Activated naive CD4-positive, alpha-beta T cell treated with anti-CD3 and anti-CD28 coated beads, Interleukin-2, amount 10 ng/mL, durations not matched to agents 7 days and 5 days (primary cell): ENCODE data around the gene FER1L5.

Source experiments
- CTCF ChIA-PET: fragments of 350-600 bp; sonication (Branson Sonifier 250); formaldehyde crosslinking; loops from one replicate; lab custom pipeline; 2021; ENCODE audit warnings: antibody characterized with exemption; lab: Charles Lee
- DNase-seq: peaks from one replicate; pipeline ENCODE4 v3.0.0-alpha.2; 2020
- H3K27ac Mint-ChIP-seq: one replicate; pipeline ENCODE4 v1.8.0; 2021; ENCODE audit warnings: mild to moderate bottlenecking, moderate library complexity, mixed read lengths
- H3K27me3 Mint-ChIP-seq: one replicate; pipeline ENCODE4 v1.8.0; 2021; ENCODE audit warnings: mild to moderate bottlenecking, mixed read lengths
- H3K36me3 Mint-ChIP-seq: one replicate; pipeline ENCODE4 v1.8.0; 2021; ENCODE audit warnings: mixed read lengths
- H3K4me1 Mint-ChIP-seq: one replicate; pipeline ENCODE4 v1.8.0; 2021; ENCODE audit warnings: mixed read lengths
- H3K4me3 Mint-ChIP-seq: one replicate; pipeline ENCODE4 v1.8.0; 2021; ENCODE audit warnings: mild to moderate bottlenecking, moderate library complexity, mixed read lengths
- H3K9me3 Mint-ChIP-seq: one replicate; pipeline ENCODE4 v1.8.0; 2021; ENCODE audit warnings: mixed read lengths

FER1L5 gene

GRCh38 chr2:96710985-96711384 lies 68.4 kb downstream of the FER1L5 start:
- H3K27me3 Mint-ChIP-seq = no peaks in the 10 kb centered on the region
- H3K9me3 Mint-ChIP-seq = no peaks in the 10 kb centered on the region
- peaks cover 34% of the 10 kb centered on the region for H3K36me3 Mint-ChIP-seq
- no peak overlapping the region for H3K4me3 Mint-ChIP-seq
- H3K4me1 Mint-ChIP-seq = no peaks in the 10 kb centered on the region
- no peak overlapping the region for H3K27ac Mint-ChIP-seq
- DNase-seq = no peak
- CTCF ChIA-PET = interaction anchor here (1.3 kb wide), 1 partner anchor 51 kb away, joined by 4 read pairs; no protein-coding TSS in a partner anchor

- CTCF ChIA-PET = no interaction called here
- Mint-ChIP-seq H3K27me3 (no peaks in the 10 kb centered on the region), H3K4me3 (no peak overlapping the region), H3K4me1 (no peaks in the 10 kb centered on the region), H3K27ac (no peak overlapping the region), H3K36me3 (peaks cover 7% of the 10 kb centered on the region), H3K9me3 (no peaks in the 10 kb centered on the region)
- no peak for DNase-seq
These were observed 73.1 kb downstream of the FER1L5 start for GRCh38 chr2:96715658-96716057.

GRCh38 chr2:96716388-96716787 lies 73.8 kb downstream of the FER1L5 start:
- H3K4me1 Mint-ChIP-seq = no peaks in the 10 kb centered on the region
- CTCF ChIA-PET = no interaction called here
- no peak for DNase-seq
- no peaks in the 10 kb centered on the region for H3K27me3 Mint-ChIP-seq
- H3K9me3 Mint-ChIP-seq = no peaks in the 10 kb centered on the region
- H3K36me3 Mint-ChIP-seq = peaks cover 2% of the 10 kb centered on the region
- no peak overlapping the region for H3K4me3 Mint-ChIP-seq
- H3K27ac Mint-ChIP-seq = no peak overlapping the region

GRCh38 chr2:96726131-96726530 lies 83.6 kb downstream of the FER1L5 start:
- Mint-ChIP-seq H3K27me3 (no peaks in the 10 kb centered on the region), H3K9me3 (no peaks in the 10 kb centered on the region), H3K27ac (no peak overlapping the region), H3K4me1 (no peaks in the 10 kb centered on the region), H3K4me3 (no peak overlapping the region), H3K36me3 (peaks cover 20% of the 10 kb centered on the region)
- no peak for DNase-seq
- CTCF ChIA-PET = no interaction called here

GRCh38 chr2:96727431-96727830 lies 84.9 kb downstream of the FER1L5 start:
- H3K9me3 Mint-ChIP-seq = no peaks in the 10 kb centered on the region
- DNase-seq = no peak
- no peaks in the 10 kb centered on the region for H3K4me1 Mint-ChIP-seq
- CTCF ChIA-PET = no interaction called here
- H3K27me3 Mint-ChIP-seq = no peaks in the 10 kb centered on the region
- no peak overlapping the region for H3K4me3 Mint-ChIP-seq
- no peak overlapping the region for H3K27ac Mint-ChIP-seq
- peaks cover 22% of the 10 kb centered on the region for H3K36me3 Mint-ChIP-seq

- CTCF ChIA-PET = no interaction called here
- no peaks in the 10 kb centered on the region for H3K4me1 Mint-ChIP-seq
- H3K27me3 Mint-ChIP-seq = no peaks in the 10 kb centered on the region
- no peak for DNase-seq
- H3K4me3 Mint-ChIP-seq = no peak overlapping the region
- no peak overlapping the region for H3K27ac Mint-ChIP-seq
- H3K36me3 Mint-ChIP-seq = peaks cover 30% of the 10 kb centered on the region
- no peaks in the 10 kb centered on the region for H3K9me3 Mint-ChIP-seq
These were observed 87.2 kb downstream of the FER1L5 start for GRCh38 chr2:96729748-96730147.

- CTCF ChIA-PET = no interaction called here
- Mint-ChIP-seq H3K4me3 (no peak overlapping the region), H3K9me3 (no peaks in the 10 kb centered on the region), H3K36me3 (peaks cover 31% of the 10 kb centered on the region), H3K27me3 (no peaks in the 10 kb centered on the region), H3K27ac (no peak overlapping the region), H3K4me1 (no peaks in the 10 kb centered on the region)
- no peak for DNase-seq
These were observed 87.6 kb downstream of the FER1L5 start for GRCh38 chr2:96730212-96730611.

- Mint-ChIP-seq H3K9me3 (no peaks in the 10 kb centered on the region), H3K27me3 (no peaks in the 10 kb centered on the region), H3K4me1 (peaks cover 14% of the 10 kb centered on the region), H3K4me3 (no peak overlapping the region), H3K27ac (no peak overlapping the region), H3K36me3 (peaks cover 22% of the 10 kb centered on the region)
- CTCF ChIA-PET = no interaction called here
- DNase-seq = no peak
These were observed 91.4 kb downstream of the FER1L5 start for GRCh38 chr2:96733931-96734330.

- DNase-seq = no peak
- peaks cover 25% of the 10 kb centered on the region for H3K4me1 Mint-ChIP-seq
- H3K4me3 Mint-ChIP-seq = no peak overlapping the region
- peaks cover 24% of the 10 kb centered on the region for H3K36me3 Mint-ChIP-seq
- no peaks in the 10 kb centered on the region for H3K9me3 Mint-ChIP-seq
- no peak overlapping the region for H3K27ac Mint-ChIP-seq
- H3K27me3 Mint-ChIP-seq = no peaks in the 10 kb centered on the region
- CTCF ChIA-PET = interaction anchor here (0.9 kb wide), 1 partner anchor 26 kb away, joined by 5 read pairs; no protein-coding TSS in a partner anchor
These were observed 92.5 kb downstream of the FER1L5 start for GRCh38 chr2:96734880-96735583.

GRCh38 chr2:96737251-96737650 lies 94.7 kb downstream of the FER1L5 start:
- no peak for DNase-seq
- Mint-ChIP-seq H3K36me3 (peaks cover 19% of the 10 kb centered on the region), H3K4me1 (peaks cover 39% of the 10 kb centered on the region), H3K27ac (no peak overlapping the region), H3K27me3 (no peaks in the 10 kb centered on the region), H3K4me3 (no peak overlapping the region), H3K9me3 (no peaks in the 10 kb centered on the region)
- CTCF ChIA-PET = no interaction called here

- Mint-ChIP-seq H3K4me1 (peaks cover 42% of the 10 kb centered on the region), H3K27ac (peak overlapping the region; percentile 35), H3K36me3 (peaks cover 18% of the 10 kb centered on the region), H3K9me3 (no peaks in the 10 kb centered on the region), H3K4me3 (peak overlapping the region; percentile 14), H3K27me3 (no peaks in the 10 kb centered on the region)
- no peak for DNase-seq
- CTCF ChIA-PET = no interaction called here
These were observed 95.3 kb downstream of the FER1L5 start for GRCh38 chr2:96737831-96738230.

GRCh38 chr2:96739076-96739632 lies 96.6 kb downstream of the FER1L5 start:
- H3K9me3 Mint-ChIP-seq = no peaks in the 10 kb centered on the region
- CTCF ChIA-PET = interaction anchor here (0.8 to 1.3 kb wide), 2 partner anchors 24 to 185 kb away, joined by 3 read pairs; no protein-coding TSS in a partner anchor
- H3K4me3 Mint-ChIP-seq = peak overlapping the region; percentile 91
- no peak for DNase-seq
- no peaks in the 10 kb centered on the region for H3K27me3 Mint-ChIP-seq
- H3K4me1 Mint-ChIP-seq = peaks cover 46% of the 10 kb centered on the region
- H3K27ac Mint-ChIP-seq = no peak overlapping the region
- H3K36me3 Mint-ChIP-seq = peaks cover 11% of the 10 kb centered on the region

- peak; percentile 100 for DNase-seq
- peak within 1 kb of the TSS; percentile 91 for H3K4me3 Mint-ChIP-seq
- CTCF ChIA-PET = interaction anchor here (1.1 to 1.3 kb wide), 2 partner anchors 19 to 186 kb away, joined by 3 read pairs; no protein-coding TSS in a partner anchor
- peaks cover 8% of the 10 kb centered on the region for H3K36me3 Mint-ChIP-seq
- H3K27me3 Mint-ChIP-seq = peaks cover 4% of the 10 kb centered on the region
- H3K9me3 Mint-ChIP-seq = no peaks in the 10 kb centered on the region
- H3K4me1 Mint-ChIP-seq = peaks cover 46% of the 10 kb centered on the region
- H3K27ac Mint-ChIP-seq = peak within 1 kb of the TSS; percentile 69
These were observed 97.3 kb downstream of the FER1L5 start, which contains the start of gene LMAN2L for GRCh38 chr2:96739633-96740428. Gene LMAN2L, minus strand, starts transcription at chr2:96740064. Its CDS starts 24 bp downstream, at chr2:96740040.

- Mint-ChIP-seq H3K36me3 (no peaks in the 10 kb centered on the region), H3K4me3 (no peak overlapping the region), H3K27ac (no peak overlapping the region), H3K27me3 (peaks cover 59% of the 10 kb centered on the region), H3K4me1 (peaks cover 7% of the 10 kb centered on the region), H3K9me3 (no peaks in the 10 kb centered on the region)
- CTCF ChIA-PET = no interaction called here
- no peak for DNase-seq
These were observed 104.6 kb downstream of the FER1L5 start for GRCh38 chr2:96747061-96747617.
